Measurements from ENCODE around the gene PHF20.

DNA sequence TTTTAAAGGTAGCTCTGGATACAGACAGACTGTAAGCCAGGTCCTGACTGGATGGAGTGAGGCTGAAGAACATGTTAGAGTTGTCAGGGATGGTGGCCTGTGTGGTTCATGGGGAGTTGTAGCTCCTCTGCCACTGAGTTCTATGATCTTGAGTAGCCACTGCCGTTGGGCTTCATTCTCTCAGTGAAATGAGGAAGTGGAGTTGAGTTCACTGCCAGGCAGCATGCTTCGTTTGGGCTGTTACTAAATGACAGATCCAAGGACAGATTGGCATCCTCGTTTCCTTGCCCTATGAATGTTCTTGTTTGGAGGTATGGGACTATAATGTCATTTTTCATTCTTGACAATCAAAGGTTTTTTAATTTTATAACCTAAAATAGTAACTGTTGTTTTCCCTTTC, 145.3 kb downstream of the PHF20 start:
- TF ChIP-seq, protein P1, sequence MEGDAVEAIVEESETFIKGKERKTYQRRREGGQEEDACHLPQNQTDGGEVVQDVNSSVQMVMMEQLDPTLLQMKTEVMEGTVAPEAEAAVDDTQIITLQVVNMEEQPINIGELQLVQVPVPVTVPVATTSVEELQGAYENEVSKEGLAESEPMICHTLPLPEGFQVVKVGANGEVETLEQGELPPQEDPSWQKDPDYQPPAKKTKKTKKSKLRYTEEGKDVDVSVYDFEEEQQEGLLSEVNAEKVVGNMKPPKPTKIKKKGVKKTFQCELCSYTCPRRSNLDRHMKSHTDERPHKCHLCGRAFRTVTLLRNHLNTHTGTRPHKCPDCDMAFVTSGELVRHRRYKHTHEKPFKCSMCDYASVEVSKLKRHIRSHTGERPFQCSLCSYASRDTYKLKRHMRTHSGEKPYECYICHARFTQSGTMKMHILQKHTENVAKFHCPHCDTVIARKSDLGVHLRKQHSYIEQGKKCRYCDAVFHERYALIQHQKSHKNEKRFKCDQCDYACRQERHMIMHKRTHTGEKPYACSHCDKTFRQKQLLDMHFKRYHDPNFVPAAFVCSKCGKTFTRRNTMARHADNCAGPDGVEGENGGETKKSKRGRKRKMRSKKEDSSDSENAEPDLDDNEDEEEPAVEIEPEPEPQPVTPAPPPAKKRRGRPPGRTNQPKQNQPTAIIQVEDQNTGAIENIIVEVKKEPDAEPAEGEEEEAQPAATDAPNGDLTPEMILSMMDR (conservative IDR thresholded peaks at IDR 0.05 in 1 of 2, IDR thresholded peaks at IDR 0.05 in 1 of 2; ENCODE audit: extremely low read depth in 1 of 2, insufficient read depth in 1 of 2, low read depth in 1 of 2, low read length in 2 of 2) = no peak
- no peak for TF ChIP-seq EZH2 (IDR thresholded peaks at IDR 0.05; ENCODE audit: borderline replicate concordance, low read length)
